HEK293T (cell line): ENCODE data around the gene LIN7B.

ENCODE experiments used
- CTCF ChIA-PET: fragments of 350-600 bp; formaldehyde crosslinking; extraction: SDS; loops from one replicate; lab custom pipeline; 2021; ENCODE audit warnings: antibody characterized with exemption, inconsistent platforms; lab: Yijun Ruan, JAX
- POLR2A ChIA-PET: fragments of 350-600 bp; formaldehyde crosslinking; extraction: SDS; loops from one replicate; lab custom pipeline; 2020; ENCODE audit warnings: antibody characterized with exemption, inconsistent platforms; lab: Yijun Ruan, JAX
- DNase-seq: peaks from one replicate; pipeline ENCODE4 v3.0.0; 2012; ENCODE audit warnings: mixed read lengths; ENCODE audit errors: extremely low spot score
- ARNT ChIP-seq: fragments of 450-650 bp; IDR thresholded peaks from 2 replicates; pipeline ENCODE4 v1.6.1; 2017; ENCODE audit warnings: mild to moderate bottlenecking
- BHLHE40 ChIP-seq: fragments of 450-650 bp; IDR thresholded peaks from 2 replicates; pipeline ENCODE4 v1.6.1; 2016; ENCODE audit warnings: mild to moderate bottlenecking, moderate library complexity, borderline replicate concordance
- CTBP1 ChIP-seq: fragments of 450-650 bp; IDR thresholded peaks from 2 replicates; pipeline ENCODE4 v1.6.1; 2016; ENCODE audit warnings: borderline replicate concordance
- ELF4 ChIP-seq: fragments of 450-650 bp; IDR thresholded peaks from 2 replicates; pipeline ENCODE4 v1.6.1; 2017; ENCODE audit warnings: antibody characterized with exemption
- FOXA1 ChIP-seq: fragments of 450-650 bp; IDR thresholded peaks from 2 replicates; pipeline ENCODE4 v1.6.1; 2016; ENCODE audit warnings: mild to moderate bottlenecking
- FOXK2 ChIP-seq: fragments of 450-650 bp; IDR thresholded peaks from 2 replicates; pipeline ENCODE4 v1.6.1; 2016; ENCODE audit warnings: mild to moderate bottlenecking
- FOXM1 ChIP-seq: fragments of 450-650 bp; IDR thresholded peaks from 2 replicates; pipeline ENCODE4 v1.6.1; 2017; ENCODE audit warnings: mild to moderate bottlenecking, borderline replicate concordance
- HDGF ChIP-seq: fragments of 450-650 bp; IDR thresholded peaks from 2 replicates; pipeline ENCODE4 v1.6.1; 2017; ENCODE audit warnings: antibody characterized with exemption, borderline replicate concordance
- L3MBTL2 ChIP-seq: fragments of 450-650 bp; conservative IDR thresholded peaks from 2 replicates; pipeline ENCODE4 v1.6.1; 2016; ENCODE audit warnings: mild to moderate bottlenecking
- LEF1 ChIP-seq: fragments of 450-650 bp; IDR thresholded peaks from 2 replicates; pipeline ENCODE4 v1.6.1; 2017; ENCODE audit warnings: mild to moderate bottlenecking, borderline replicate concordance
- NFRKB ChIP-seq: fragments of 450-650 bp; IDR thresholded peaks from 2 replicates; pipeline ENCODE4 v1.6.1; 2016; ENCODE audit warnings: mild to moderate bottlenecking, moderate library complexity
- SP1 ChIP-seq: fragments of 450-650 bp; IDR thresholded peaks from 2 replicates; pipeline ENCODE4 v1.6.1; 2017
- SUZ12 ChIP-seq: fragments of 450-650 bp; IDR thresholded peaks from 2 replicates; pipeline ENCODE4 v1.6.1; 2016; ENCODE audit warnings: mild to moderate bottlenecking
- TARDBP ChIP-seq: fragments of 450-650 bp; IDR thresholded peaks from 2 replicates; pipeline ENCODE4 v1.6.1; 2016
- ZNF384 ChIP-seq: fragments of 450-650 bp; IDR thresholded peaks from 2 replicates; pipeline ENCODE4 v1.6.1; 2016
- TF ChIP-seq, protein P1 (sequence below): fragments of 450-650 bp; IDR thresholded peaks from 2 replicates; pipeline ENCODE4 v1.6.1; 2016

Gene LIN7B

DNA sequence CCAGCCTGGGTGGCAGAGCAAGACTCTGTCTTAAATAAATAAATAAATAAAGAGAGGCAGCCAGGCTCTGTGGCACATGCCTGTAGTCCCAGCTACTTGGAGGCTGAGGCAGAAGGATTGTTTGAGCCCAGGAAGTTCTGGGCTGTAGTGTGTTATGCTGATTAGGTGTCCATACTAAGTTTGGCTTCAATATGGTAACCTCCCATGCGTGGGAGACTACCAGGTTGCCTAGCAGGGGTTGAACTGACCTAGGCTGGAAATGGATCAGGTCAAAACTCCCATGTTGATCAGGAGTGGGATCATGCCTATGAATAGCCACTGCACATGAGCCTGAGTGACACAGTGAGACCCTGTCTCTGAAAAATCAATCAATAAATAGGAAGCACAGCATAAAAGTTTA is 32.9 kb upstream of the LIN7B start:
- TF ChIP-seq LEF1 (no peak), ARNT (no peak), L3MBTL2 (no peak), FOXA1 (no peak), TARDBP (no peak)
- ChIA-PET CTCF (no interaction called here), POLR2A (no interaction called here)
- no peak for DNase-seq

DNA sequence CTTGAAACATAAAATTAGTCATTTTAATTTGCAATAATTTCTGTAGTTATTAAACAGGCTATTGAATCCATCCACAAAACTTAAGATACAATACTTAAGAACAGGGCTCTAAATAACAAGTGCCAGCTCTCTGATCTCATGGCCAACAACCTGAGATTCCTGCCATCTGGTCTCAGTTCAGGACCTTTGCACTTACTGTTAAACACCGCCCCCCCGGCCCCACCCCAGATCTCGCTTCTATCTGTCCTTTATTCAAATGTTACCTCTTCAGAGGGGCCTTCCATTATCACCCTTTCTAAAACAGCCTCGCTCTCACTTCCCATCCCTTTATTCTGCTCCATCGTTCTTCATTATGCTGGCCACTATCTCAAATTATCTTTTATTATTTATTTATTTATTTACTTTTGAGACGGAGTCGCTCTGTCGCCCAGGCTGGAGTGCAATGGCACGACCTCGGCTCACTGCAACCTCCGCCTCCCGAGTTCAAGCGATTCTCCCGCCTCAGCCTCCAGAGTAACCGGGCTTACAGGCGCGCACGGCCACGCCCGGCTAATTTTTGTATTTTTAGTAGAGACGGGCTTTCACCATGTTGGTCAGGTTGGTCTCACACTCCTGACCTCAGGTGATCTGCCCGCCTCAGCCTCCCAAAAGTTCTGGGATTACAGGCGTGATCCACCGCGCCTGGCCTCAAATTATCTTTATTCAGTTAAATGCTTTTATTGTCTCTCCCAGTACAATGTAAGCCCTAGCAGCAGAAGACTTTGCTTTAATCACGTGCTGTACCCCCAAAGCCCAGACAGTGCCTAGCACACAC is 29.8 kb upstream of the LIN7B start:
- no peak for DNase-seq
- ChIA-PET CTCF (no interaction called here), POLR2A (no interaction called here)
- TF ChIP-seq CTBP1 (no peak; the same call in 1 of the 2 replicates), TARDBP (no peak), SP1 (no peak), HDGF (no peak), FOXM1 (no peak), L3MBTL2 (no peak; the same call in none of the 2 replicates), ZNF384 (no peak), FOXK2 (no peak), ARNT (no peak), LEF1 (no peak), BHLHE40 (no peak), NFRKB (no peak)
- TF ChIP-seq, protein P1, sequence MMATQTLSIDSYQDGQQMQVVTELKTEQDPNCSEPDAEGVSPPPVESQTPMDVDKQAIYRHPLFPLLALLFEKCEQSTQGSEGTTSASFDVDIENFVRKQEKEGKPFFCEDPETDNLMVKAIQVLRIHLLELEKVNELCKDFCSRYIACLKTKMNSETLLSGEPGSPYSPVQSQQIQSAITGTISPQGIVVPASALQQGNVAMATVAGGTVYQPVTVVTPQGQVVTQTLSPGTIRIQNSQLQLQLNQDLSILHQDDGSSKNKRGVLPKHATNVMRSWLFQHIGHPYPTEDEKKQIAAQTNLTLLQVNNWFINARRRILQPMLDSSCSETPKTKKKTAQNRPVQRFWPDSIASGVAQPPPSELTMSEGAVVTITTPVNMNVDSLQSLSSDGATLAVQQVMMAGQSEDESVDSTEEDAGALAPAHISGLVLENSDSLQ: no peak

DNA sequence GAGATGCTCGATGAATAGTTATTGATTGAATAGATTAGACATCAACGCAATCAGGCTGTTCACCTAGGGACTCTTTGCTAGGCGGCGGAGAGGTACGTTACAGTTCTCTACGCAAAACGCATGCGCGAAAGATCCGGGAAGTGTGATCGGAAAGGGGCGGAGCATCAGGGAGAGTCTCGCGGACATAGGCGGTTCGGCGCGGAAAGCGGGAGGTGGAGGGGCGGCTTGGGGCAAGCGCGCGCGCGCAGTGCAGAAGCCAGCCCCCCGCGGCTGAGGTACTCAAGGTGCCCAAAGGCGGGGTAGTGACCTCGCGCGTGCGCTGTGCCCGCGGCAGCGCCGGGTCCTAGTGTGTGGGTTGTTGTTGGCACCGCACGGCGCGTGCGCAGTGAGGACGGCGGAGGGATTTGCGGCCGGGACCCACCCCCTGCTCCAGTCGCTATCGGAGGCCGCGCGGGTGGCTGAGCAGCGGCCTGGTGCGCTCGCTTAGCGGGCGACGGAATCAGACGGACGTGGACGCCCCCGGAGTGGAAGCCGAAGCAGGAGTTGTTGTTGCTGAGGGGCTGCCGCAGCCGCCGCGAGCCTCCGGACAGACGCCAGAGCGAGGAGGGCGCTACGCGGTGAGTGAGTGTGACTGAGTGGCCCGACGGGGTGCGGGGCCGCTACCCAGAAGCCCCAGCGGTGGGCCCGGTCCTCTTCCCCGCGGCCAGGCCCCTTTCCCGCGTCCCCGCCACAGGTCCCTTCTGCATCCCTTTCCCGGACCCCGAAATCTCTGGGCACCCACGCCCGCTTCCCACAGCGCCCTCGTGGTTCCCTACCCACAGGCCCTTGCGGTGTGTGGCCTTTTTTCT is 28.9 kb upstream of the LIN7B start, which contains the start of gene SNRNP70:
Gene SNRNP70, plus strand, starts transcription at position 432 of the 848 bp plus-strand sequence. CDS start 964 bp downstream, outside the sequence.
- POLR2A ChIA-PET: no interaction called here
- DNase-seq: peak; percentile 99
- TF ChIP-seq BHLHE40: no peak
- no peak for TF ChIP-seq FOXK2
- no peak for TF ChIP-seq HDGF
- TF ChIP-seq, protein P1: no peak
- no peak for TF ChIP-seq ARNT
- no peak for TF ChIP-seq LEF1
- peak; percentile 54 for TF ChIP-seq L3MBTL2
- TF ChIP-seq CTBP1: 0 out of 2 replicates have a peak, but pooled peaks have one; percentile 28
- TF ChIP-seq SUZ12: no peak
- no peak for TF ChIP-seq NFRKB
- peak; percentile 51; the same call in 1 of the 2 replicates for TF ChIP-seq ELF4
- no peak for TF ChIP-seq FOXA1
- no peak for TF ChIP-seq ZNF384
- TF ChIP-seq SP1: no peak
- no peak for TF ChIP-seq FOXM1
- CTCF ChIA-PET: no interaction called here

DNA sequence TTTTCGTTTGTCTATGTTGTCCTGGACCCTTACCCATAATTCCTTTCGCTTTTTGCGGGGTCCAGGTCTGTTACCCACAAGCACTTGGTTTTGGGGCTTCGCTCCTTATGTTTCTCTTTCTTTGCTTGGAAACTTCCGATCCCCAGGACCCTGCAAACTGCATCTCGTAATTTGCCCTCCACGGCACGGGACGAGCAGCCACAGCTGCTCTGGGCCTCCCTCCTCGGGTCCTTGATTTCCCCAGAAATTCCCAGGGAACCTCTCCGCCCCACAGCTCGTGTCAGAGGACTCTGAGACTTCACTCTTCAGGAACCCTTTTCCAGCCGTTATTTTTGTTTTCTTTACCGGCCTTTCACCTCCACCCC is 28.3 kb upstream of the LIN7B start:
- CTCF ChIA-PET: no interaction called here
- no peak for TF ChIP-seq ARNT
- TF ChIP-seq LEF1: no peak
- no peak for TF ChIP-seq ZNF384
- no peak for TF ChIP-seq FOXM1
- TF ChIP-seq BHLHE40: no peak
- TF ChIP-seq HDGF: no peak
- TF ChIP-seq SP1: no peak
- no peak for TF ChIP-seq SUZ12
- TF ChIP-seq FOXK2: no peak
- no peak for TF ChIP-seq L3MBTL2
- TF ChIP-seq CTBP1: no peak
- TF ChIP-seq, protein P1: no peak
- TF ChIP-seq ELF4: no peak
- no peak for TF ChIP-seq TARDBP
- no peak for TF ChIP-seq NFRKB
- TF ChIP-seq FOXA1: no peak
- POLR2A ChIA-PET: interaction anchor here (0.8 kb wide), 1 partner anchor 12 kb away, joined by 5 read pairs; no protein-coding TSS in a partner anchor
- no peak for DNase-seq

DNA sequence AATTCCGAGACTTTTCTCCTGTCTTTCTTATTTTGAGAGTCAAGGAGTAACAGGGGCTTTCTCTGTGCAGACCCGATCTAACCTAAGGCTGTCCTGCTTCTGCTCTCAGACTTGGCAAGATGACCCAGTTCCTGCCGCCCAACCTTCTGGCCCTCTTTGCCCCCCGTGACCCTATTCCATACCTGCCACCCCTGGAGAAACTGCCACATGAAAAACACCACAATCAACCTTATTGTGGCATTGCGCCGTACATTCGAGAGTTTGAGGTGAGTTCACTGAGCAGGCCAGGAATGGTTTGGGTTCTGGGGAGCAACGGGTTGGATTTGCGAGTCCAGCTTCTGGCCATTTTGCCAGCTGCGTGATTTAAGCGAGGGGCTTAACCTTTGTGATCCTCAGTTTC is 27.9 kb upstream of the LIN7B start:
- POLR2A ChIA-PET: interaction anchor here (0.7 to 0.8 kb wide), 2 partner anchors 12 to 21 kb away, joined by 3 to 5 read pairs; no protein-coding TSS in a partner anchor
- DNase-seq: no peak
- no peak for TF ChIP-seq CTBP1
- no peak for TF ChIP-seq L3MBTL2
- no peak for TF ChIP-seq BHLHE40
- no peak for TF ChIP-seq ZNF384
- TF ChIP-seq SP1: no peak
- TF ChIP-seq HDGF: no peak
- TF ChIP-seq NFRKB: no peak
- TF ChIP-seq LEF1: no peak
- no peak for TF ChIP-seq TARDBP
- TF ChIP-seq ELF4: no peak
- CTCF ChIA-PET: no interaction called here
